GM19455 (cell line): ENCODE results near the gene AIG1.
"Not testable (repeated sequence)": the region's sequence is repeated elsewhere in the genome, so short reads cannot be mapped to it uniquely, and the experiment has no call there.

ENCODE experiments used
- ATAC-seq: cut with Tn5 transposase; IDR thresholded peaks from one replicate; pipeline ENCODE4 v1.9.1; 2021; ENCODE audit not compliant: unreplicated experiment

Gene AIG1

GRCh38 chr6:143160439-143161220 lies 99.9 kb downstream of the AIG1 start:
- ATAC-seq, result no peak

GRCh38 chr6:143163621-143164020 lies 102.9 kb downstream of the AIG1 start:
- ATAC-seq, result no peak

DNA sequence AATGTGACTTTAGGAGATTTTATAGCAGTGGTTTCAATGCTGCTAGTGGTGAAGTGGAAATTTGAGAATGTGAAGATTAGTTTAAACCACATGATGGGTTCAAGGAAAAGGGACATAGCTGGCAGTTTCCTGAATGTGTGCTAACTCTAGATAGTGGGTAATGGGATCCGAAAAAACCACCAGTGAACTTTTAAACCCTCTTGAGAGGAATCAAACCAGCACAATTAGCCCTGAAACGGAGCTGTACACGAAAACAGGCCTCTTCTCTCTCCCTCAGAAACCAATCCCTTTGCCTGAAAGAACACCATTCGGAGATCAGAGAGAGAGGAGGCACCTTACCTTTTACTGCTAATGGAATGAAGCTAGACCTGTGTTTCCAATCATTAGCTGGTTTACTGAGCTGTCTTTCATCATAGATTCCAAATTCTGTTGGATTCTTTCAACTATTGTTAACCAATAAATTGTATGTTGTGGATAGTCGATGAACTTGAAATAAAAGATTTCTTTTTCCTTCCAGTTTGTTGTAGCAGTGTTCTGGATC lies 103.9 kb downstream of the AIG1 start:
- no peak for ATAC-seq

- no peak for ATAC-seq
Observed at GRCh38 chr6:143165315-143165855, 104.7 kb downstream of the AIG1 start.

DNA sequence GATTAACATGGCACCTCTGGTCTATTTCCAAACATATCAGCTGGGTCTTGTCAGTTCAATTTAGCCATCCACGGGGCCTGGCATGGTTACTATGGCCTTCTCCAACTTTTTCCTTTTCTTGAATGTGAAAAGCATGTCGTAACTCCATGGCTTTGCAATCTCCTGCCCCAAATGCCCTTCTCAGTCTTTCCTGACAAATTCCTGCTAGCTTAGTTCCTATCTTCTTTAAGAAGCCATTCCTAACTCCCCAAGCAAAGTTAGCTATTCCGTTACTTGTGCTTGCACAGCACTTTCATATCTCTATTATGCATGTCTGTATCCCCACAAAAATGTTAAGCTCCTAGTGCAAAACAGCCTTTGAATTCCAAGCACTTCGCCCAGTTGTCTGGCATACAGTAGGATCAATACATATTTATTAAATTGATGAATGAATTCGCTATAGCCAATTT lies 105.6 kb downstream of the AIG1 start:
- no peak for ATAC-seq

DNA sequence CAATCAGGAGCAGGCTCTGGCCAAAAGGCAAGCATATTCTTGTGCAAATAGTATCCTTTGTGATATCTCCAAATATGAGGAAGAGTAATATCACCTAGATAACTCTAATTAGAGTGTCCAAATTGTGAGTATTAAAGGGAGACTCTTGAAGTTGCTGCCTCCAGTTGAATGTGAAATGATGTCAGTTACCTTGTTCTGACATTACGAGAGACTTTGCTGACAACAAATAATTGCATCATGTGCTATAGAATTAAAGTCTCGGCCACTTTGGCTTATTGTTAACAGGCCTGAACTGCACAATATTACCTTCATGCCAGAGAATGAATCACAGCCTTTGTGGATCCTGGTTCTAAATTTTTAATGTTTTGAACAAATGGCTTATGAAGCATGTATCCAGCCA lies 106.5 kb downstream of the AIG1 start:
- no peak for ATAC-seq

GRCh38 chr6:143168396-143168816 lies 107.7 kb downstream of the AIG1 start:
- ATAC-seq, result not testable (repeated sequence)

GRCh38 chr6:143169440-143169839 lies 108.8 kb downstream of the AIG1 start:
- ATAC-seq, result no peak

GRCh38 chr6:143174516-143174915 lies 113.8 kb downstream of the AIG1 start:
- no peak for ATAC-seq

DNA sequence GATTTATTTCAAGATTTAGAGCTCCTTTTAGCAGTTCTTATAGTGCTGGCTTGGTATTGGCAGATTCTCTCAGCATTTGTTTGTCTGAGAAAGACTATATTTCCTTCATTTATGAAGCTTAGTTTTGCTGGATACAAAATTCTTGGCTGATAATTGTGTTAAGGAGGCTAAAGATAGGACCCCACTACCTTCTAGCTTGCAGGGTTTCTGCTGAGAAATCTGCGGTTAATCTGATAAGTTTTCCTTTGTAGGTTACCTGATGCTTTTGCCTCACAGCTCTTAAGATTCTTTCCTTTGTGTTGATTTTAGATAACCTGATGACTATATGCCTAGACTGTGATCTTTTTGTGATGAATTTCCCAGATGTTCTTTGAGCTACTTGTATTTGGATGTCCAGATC lies 114.3 kb downstream of the AIG1 start:
- no peak for ATAC-seq

DNA sequence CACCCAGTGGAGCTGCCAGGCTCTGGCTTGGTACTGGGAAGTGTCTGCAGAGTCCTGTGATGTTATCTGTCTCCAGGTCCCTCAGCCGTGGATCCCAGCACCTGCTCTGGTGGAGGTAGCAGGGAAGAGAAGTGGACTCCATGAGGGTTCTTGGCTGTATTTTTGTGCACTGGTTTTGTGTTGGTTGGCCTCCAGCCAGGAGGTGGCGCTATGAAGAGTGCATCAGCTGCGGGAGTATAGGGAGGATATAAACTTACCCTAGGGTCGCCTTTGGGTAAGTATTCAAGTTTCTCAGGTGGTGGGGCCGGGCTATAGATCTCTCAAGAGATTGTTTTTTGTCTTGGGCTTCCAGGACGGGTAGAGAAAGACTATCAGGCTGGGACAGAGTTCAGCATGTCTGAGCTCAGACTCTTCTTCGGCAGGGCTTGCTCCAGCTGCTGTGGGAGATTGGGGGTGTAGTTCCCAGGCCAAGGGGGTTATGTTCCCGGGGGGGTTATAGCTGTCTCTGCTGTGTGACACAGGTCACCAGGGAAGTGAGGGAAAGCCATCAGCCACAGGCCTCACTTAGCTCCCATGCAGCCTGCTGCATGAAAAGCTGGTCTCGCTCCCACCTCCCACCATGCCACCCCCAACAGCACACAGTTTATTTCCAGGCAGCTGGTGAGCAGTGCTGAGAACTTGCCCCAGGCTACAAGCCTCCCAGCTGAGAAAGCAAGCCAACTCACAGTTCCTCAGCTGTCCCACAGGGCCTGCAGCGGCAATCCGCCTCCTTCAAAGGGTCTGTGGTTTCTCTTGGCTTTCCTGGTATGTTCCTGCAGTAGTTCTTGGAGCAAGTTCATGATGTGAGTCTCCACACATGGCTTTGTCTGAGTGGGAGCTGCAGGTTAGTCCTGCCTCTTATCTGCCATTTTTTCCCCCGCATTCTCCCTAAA lies 115.7 kb downstream of the AIG1 start:
- ATAC-seq, result no peak

DNA sequence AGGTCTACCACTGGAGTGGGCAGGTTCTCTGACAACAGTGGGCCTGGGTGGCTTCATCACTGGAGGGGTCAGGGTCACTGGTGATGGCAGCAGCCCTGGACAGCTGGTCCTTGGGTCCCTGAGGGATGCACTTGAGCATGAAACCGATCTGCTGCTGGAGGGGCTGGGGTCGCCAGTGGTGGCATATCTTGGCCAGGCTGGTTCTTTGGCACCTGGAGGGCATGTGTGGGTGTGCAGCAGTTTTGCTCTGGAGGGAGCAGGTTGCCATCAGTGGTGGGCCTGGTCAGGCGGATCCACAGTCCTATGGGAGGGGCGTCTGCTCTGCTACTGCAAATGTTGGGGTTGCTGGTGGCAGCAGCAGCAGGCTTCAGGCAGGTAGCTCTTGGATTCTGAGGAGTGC lies 117.0 kb downstream of the AIG1 start:
- no peak for ATAC-seq

- no peak for ATAC-seq
Observed at GRCh38 chr6:143179096-143179495, 118.4 kb downstream of the AIG1 start.

DNA sequence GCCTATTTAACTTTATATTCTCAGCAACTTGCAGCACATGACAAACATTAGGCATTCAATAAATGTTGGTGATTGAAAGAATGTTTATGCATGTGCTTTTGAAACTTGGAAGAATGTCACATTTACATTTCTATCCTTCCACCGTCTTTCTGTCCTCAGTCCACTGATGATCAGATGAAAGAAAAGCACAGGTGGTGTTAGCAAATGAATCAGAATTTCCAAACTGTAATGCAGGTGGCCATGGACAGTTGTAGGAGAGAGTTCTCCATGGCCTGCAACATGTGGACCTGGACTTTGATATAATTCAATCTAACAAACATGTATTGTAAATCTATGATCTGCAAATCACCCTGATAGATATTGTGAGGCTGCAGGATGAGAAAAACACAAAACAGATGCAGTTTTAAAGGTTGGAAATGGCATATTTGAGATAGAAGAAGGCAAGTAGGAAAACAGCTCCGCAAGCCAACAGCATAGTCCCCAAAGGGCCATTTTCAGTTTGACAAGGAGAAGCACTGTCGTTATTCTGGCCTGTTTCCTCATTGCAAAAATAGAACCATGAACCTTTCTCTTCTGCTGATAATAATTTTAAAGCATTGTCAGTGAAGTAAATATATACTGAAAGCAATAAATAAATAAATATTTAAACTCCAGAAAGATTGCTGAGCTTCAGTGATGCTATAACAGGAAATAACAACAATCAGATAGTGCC lies 119.4 kb downstream of the AIG1 start:
- ATAC-seq, result no peak

DNA sequence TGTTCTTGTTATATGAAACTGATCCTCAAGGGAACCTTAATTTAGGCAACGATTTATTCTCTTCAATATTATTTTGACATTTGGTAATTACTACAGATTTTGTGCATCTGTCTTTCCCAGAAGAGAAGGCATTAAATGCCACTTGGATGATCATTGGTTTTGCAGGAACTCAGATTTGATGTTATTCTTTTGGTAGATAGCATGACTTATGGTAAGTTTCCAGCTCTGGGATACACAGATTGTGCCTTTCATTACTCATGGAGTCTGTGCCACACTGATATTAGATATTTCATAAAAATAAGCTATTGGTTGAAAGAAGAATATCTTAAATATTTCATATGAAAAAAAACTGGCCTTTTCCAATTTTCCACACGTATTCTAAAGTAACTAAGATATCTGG lies 120.1 kb downstream of the AIG1 start:
- no peak for ATAC-seq

- no peak for ATAC-seq
Observed at GRCh38 chr6:143183666-143184065, 123.0 kb downstream of the AIG1 start.

DNA sequence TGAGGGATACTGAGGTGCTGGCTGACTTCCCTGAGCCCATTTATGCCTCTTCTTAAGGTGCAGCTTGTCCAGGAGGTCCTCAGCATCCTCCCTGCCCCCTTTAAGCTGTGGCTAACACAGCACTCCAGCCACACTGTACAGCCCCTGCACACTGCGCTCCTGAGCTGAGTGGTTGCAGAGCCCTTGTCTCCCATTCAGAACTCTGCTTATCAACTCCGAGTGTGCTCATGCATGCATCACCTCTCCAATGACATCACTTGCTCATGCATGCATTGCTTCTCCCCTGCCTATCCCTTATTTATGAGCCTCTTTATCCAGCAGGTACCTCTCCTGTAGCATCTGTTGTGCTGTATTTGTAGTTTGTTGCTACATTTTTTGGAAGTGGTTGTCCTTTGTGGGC lies 124.6 kb downstream of the AIG1 start:
- ATAC-seq, result no peak

DNA sequence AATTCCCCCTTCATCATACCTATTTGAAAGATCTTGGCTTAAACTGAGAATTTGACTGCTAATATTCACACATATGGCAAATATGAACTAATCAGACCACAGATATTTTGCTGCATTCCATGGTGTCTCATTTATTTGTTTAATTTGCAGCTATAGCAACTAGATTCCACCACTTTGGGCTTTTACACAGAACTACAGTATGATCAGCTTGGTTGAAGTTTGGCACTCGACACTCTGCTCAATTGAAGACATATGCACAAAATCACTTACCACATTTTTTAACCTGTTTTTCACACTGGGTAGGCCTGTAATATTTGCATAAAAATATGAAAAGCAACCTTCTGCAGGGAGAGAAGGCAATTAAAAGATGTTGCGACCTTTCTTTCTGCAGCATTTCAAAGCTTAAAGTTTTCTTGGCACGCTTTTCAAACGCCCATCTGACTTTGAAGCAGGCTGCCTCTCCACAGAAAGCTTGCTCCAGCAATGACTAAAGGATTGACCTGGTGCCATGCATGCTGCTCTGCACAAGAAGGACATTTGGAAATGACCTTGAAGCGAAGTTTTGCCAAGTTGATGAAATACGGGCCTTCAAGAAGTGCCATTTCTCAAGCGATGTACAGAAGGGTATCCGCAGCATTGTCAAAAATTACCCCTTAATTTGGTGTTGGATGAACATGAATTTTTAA lies 126.7 kb downstream of the AIG1 start:
- no peak for ATAC-seq

GRCh38 chr6:143188292-143188691 lies 127.6 kb downstream of the AIG1 start:
- ATAC-seq, result no peak

DNA sequence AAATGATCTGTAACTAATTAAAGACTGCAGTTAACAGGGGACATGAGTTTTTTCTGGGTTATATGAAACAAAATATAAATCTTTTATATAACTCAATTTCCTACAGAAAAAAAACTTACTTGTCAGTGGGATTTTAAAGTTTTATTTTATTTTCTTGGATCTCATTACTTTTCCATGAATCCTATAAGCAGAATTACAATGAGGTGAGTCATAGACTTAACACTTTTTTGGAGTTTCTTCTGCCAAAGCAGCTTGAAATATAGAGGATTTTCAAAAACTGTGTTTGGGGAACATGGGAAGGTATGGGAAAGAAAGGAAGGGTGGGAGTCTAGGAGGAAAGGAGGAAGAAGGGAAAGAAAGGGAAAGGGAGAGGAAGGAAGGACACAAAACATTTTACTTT lies 130.7 kb downstream of the AIG1 start:
- ATAC-seq, result no peak
